Measurements from ENCODE around the gene LMOD1. TPM values are rescaled to one million over a fixed set of nuclear protein-coding genes. Genes with fewer than 3 reads are reported as not detected.

Gene LMOD1
- polyA plus RNA-seq, 1 of the 3 experiments (the other 2 are of a cell fraction): 2.7 TPM

DNA sequence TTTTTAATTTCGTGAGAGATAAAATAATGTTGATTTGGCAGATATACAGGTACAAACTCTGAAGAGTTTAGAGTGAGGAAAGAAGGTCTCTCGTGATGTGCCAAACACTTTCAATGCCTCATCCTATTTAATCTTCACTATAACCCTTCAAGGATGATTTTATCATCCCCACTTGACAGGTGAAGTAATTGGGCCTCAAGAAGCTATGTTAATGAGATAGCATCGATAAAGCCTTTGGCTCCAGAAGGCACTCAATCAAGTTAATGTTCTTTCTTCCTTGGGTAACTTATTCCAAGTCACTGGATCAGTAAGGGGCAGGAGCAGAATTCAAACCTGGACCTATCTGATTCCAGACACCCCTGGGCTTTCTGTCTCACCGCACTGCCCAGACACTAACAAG is 7.2 kb downstream of the LMOD1 start:
- H3K27ac ChIP-seq (ENCODE audit: low read depth in 2 of 2, low read length in 1 of 2): no peak overlapping the region
- no peak overlapping the region for H2AFZ ChIP-seq (ENCODE audit: low read depth)
- ChIA-PET POLR2A (no interaction called here), CTCF (interaction anchor here (3.8 kb wide), 1 partner anchor 43 kb away, joined by 20 read pairs; no protein-coding TSS in a partner anchor)
- no peaks in the 10 kb centered on the region for H4K20me1 ChIP-seq (ENCODE audit: insufficient read depth)
- H3K4me3 ChIP-seq (ENCODE audit: low read depth in 2 of 2, low read length in 1 of 2): no peak overlapping the region
- no peaks in the 10 kb centered on the region; a peak in 1 of 4 replicates for H3K4me1 ChIP-seq (ENCODE audit: control insufficient read depth in 1 of 2, insufficient read depth in 2 of 2, low read depth in 1 of 2, low read length in 1 of 2)
- no peak overlapping the region for H3K4me2 ChIP-seq
- H3F3A ChIP-seq (replicated peaks; ENCODE audit: insufficient read depth): peaks cover 6% of the 10 kb centered on the region
- no peak for DNase-seq
- H3K9ac ChIP-seq: no peak overlapping the region
- no peaks in the 10 kb centered on the region for H3K9me2 ChIP-seq
- 62% methylated on average over 4 of the region's 4 CpGs for WGBS (ENCODE audit: low lambda C conversion rate)
- H3K9me3 ChIP-seq: no peaks in the 10 kb centered on the region
- TF ChIP-seq NRF1 (IDR thresholded peaks at IDR 0.05; ENCODE audit: low read depth, low read length) (no peak), USF1 (IDR thresholded peaks at IDR 0.05; ENCODE audit: borderline replicate concordance, low read depth) (no peak), SMC3 (IDR thresholded peaks at IDR 0.05; ENCODE audit: low read depth, low read length) (no peak), RCOR1 (IDR thresholded peaks at IDR 0.05; ENCODE audit: low read length) (no peak), TAF1 (IDR thresholded peaks at IDR 0.05; ENCODE audit: borderline replicate concordance, low read depth, low read length) (no peak), FOXM1 (IDR thresholded peaks at IDR 0.05; ENCODE audit: low read depth) (no peak), POLR2AphosphoS5 (IDR thresholded peaks at IDR 0.05; ENCODE audit: low read depth, low read length) (no peak), GABPA (IDR thresholded peaks at IDR 0.05; ENCODE audit: low read depth) (no peak), SIN3A (IDR thresholded peaks at IDR 0.05; ENCODE audit: borderline replicate concordance, low read depth, low read length) (no peak), FOSL2 (IDR thresholded peaks at IDR 0.05; ENCODE audit: borderline replicate concordance, low read depth) (no peak)
- H3K79me2 ChIP-seq (ENCODE audit: insufficient read depth): no peaks in the 10 kb centered on the region
- H3K27me3 ChIP-seq (ENCODE audit: insufficient read depth): no peaks in the 10 kb centered on the region
- H3K36me3 ChIP-seq (replicated peaks in 1 of 2; ENCODE audit: control insufficient read depth in 1 of 2, insufficient read depth in 2 of 2, low read length in 1 of 2): no peaks in the 10 kb centered on the region

GRCh38 chr1:201938440-201939035 is 7.8 kb downstream of the LMOD1 start:
- no peak for DNase-seq
- Histone ChIP-seq H3K4me2 (0 out of 2 replicates have a peak overlapping the region, but pooled peaks have one; percentile 35), H2AFZ (ENCODE audit: low read depth) (peak overlapping the region; percentile 75; the same call in 1 of the 2 replicates), H3K4me1 (ENCODE audit: control insufficient read depth in 1 of 2, insufficient read depth in 2 of 2, low read depth in 1 of 2, low read length in 1 of 2) (no peaks in the 10 kb centered on the region; a peak in 1 of 4 replicates), H3K9me3 (no peaks in the 10 kb centered on the region), H4K20me1 (ENCODE audit: insufficient read depth) (no peaks in the 10 kb centered on the region), H3K4me3 (ENCODE audit: low read depth in 2 of 2, low read length in 1 of 2) (no peak overlapping the region), H3K79me2 (ENCODE audit: insufficient read depth) (no peaks in the 10 kb centered on the region), H3F3A (replicated peaks; ENCODE audit: insufficient read depth) (peaks cover 6% of the 10 kb centered on the region), H3K27me3 (ENCODE audit: insufficient read depth) (no peaks in the 10 kb centered on the region), H3K9me2 (no peaks in the 10 kb centered on the region), H3K9ac (no peak overlapping the region), H3K36me3 (replicated peaks in 1 of 2; ENCODE audit: control insufficient read depth in 1 of 2, insufficient read depth in 2 of 2, low read length in 1 of 2) (no peaks in the 10 kb centered on the region), H3K27ac (ENCODE audit: low read depth in 2 of 2, low read length in 1 of 2) (peak overlapping the region in 1 of 2 experiments; percentile 52; a peak in 2 of 4 replicates)
- WGBS (ENCODE audit: low lambda C conversion rate): 82% methylated on average over 4 of the region's 4 CpGs
- CTCF ChIA-PET: interaction anchor here (3.8 kb wide), 1 partner anchor 42 kb away, joined by 20 read pairs; no protein-coding TSS in a partner anchor
- POLR2A ChIA-PET: no interaction called here
- TF ChIP-seq TAF1 (IDR thresholded peaks at IDR 0.05; ENCODE audit: borderline replicate concordance, low read depth, low read length): no peak
- TF ChIP-seq RXRA (IDR thresholded peaks at IDR 0.05; ENCODE audit: borderline replicate concordance, low read depth): no peak
- no peak for TF ChIP-seq TEAD4 (IDR thresholded peaks at IDR 0.05; ENCODE audit: borderline replicate concordance, insufficient read depth)
